HG02943 (cell line): ENCODE results near the gene DNAJB8.

Source experiments
- ATAC-seq: cut with Tn5 transposase; IDR thresholded peaks from one replicate; pipeline ENCODE4 v1.9.1; 2021; ENCODE audit warnings: mild to moderate bottlenecking, low read depth, moderate library complexity; ENCODE audit not compliant: unreplicated experiment

The DNAJB8 gene

DNA sequence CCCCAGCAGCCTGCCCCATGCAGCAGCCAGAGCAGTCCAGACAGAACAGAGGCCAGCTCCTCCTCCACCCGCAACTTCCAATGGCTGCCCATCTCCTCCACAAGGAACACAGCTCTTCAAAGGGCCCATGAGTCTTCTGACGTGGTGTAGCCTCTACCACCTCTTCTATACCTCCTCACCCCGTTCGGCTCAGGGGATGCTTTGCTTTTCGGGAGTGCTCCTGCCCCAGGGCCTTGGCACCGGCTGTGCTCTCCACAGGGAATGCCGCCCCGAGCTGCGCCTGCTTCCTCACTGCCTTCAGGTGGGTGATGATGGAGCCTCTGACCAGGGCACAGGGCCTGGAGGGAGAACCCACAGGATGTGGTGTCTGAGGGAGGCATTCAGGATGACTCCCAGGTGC, 14.6 kb downstream of the DNAJB8 start:
- ATAC-seq: no peak

DNA sequence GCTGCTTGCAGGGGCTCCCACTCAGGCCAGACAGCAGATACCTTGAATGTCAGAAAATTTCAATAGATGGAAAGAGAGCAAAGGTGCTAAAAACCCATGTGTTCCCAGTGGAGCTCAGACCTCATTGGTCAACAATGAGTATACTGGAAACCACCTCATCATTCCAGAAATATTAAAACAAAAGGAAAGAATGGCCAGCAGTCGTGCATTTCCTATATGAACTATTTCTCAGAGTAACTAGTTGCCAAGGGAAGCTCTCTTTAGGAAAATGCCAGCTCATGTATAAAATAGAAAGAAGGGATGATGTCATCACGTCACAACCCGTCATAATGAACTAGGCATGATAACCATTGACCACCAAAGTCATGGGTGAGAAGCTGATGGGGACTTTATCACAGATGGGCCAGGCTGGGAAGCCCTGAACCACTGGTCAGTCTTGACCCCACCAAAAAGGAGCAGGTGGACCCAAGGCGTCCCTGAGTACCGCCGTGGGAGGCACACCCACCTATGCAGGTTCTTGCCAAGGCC, 17.5 kb downstream of the DNAJB8 start:
- ATAC-seq: no peak

- no peak for ATAC-seq
Observed at GRCh38 chr3:128448491-128448890, 18.2 kb downstream of the DNAJB8 start.

- no peak for ATAC-seq
Observed at GRCh38 chr3:128447561-128448013, 19.1 kb downstream of the DNAJB8 start.

DNA sequence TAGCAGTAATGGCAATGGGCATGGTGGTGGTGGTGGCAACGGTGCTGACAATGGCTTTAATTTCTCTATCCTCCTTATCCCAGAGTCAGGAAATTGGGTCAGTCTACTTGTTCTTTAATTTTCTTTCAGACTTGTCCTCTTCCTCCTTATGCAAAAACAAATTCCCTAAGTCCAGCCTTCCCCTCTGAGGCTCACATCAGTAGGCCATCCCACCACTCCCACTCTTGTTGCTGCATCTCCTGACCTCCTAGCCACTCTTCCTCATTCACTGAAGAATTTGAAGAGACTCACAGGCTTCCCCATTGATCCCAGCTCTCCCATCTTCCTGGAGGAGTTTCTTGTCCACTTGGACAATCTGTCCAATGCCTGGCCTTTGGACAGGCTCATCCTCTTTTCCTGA, 19.9 kb downstream of the DNAJB8 start:
- no peak for ATAC-seq

- no peak for ATAC-seq
Observed at GRCh38 chr3:128445357-128445756, 21.3 kb downstream of the DNAJB8 start.

DNA sequence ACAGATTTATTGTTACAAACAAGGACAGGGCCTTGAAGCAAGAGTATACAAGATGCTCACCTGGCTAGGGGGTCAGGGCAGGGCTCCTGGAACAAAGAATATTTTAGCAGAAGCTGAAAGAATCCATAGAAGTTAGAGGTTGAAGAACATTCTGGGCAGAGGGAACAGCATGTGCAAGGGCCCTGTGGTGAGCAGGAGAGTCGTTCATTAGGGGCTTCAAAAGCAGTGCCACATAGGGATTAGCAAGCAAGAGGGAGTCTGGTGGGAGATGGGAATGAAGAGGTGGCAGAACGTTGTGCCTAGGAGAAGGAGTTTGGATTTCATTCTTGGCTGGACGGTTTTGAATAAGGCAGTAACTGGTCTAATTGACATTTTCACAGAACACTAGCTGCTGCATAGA, 22.9 kb downstream of the DNAJB8 start:
- ATAC-seq: no peak

DNA sequence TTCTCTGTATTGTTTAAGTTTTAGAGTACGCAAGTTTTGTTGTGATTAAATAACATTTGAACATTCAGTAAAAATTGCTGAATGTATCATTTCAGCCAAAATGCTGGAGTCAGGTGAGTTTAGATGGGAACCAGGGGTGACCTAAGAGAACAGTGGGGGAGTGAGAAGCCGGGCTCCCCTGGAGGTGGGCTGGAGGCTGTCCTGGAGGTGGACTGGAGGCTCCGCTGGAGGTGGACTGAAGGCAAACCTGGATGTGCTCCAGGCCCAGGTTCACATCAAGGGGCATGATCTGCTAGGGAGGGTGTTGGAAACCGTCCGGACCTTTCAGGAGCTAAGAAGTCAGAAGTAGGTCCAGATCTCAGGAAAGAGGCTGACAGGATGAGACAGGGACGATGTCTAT, 23.7 kb downstream of the DNAJB8 start:
- no peak for ATAC-seq

GRCh38 chr3:128442070-128442469, 24.6 kb downstream of the DNAJB8 start:
- no peak for ATAC-seq

- no peak for ATAC-seq
Observed at GRCh38 chr3:128439226-128439625, 27.5 kb downstream of the DNAJB8 start.

GRCh38 chr3:128438488-128439072, 28.1 kb downstream of the DNAJB8 start:
- ATAC-seq: no peak

- no peak for ATAC-seq
Observed at GRCh38 chr3:128436214-128436613, 30.5 kb downstream of the DNAJB8 start.

- no peak for ATAC-seq
Observed at GRCh38 chr3:128435561-128435960, 31.1 kb downstream of the DNAJB8 start.

- no peak for ATAC-seq
Observed at GRCh38 chr3:128435058-128435457, 31.6 kb downstream of the DNAJB8 start.

- no peak for ATAC-seq
Observed at GRCh38 chr3:128434524-128434923, 32.2 kb downstream of the DNAJB8 start.

DNA sequence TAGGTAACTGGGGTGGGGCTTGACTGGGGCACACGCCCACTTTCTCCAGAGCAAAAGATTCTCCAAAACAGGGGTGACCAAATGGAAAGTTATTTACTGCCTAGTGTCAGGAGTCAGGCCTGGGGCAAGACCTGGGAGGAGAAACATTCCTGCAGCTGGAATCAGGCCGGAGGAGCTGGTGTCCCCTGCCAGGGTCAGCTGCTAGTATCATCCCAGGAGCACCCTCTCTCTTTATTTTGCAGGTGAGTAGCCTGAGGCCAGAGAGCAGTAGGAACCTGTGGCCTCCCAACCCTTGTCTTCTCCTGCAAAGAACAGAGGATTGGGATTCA, 32.9 kb downstream of the DNAJB8 start:
- no peak for ATAC-seq

DNA sequence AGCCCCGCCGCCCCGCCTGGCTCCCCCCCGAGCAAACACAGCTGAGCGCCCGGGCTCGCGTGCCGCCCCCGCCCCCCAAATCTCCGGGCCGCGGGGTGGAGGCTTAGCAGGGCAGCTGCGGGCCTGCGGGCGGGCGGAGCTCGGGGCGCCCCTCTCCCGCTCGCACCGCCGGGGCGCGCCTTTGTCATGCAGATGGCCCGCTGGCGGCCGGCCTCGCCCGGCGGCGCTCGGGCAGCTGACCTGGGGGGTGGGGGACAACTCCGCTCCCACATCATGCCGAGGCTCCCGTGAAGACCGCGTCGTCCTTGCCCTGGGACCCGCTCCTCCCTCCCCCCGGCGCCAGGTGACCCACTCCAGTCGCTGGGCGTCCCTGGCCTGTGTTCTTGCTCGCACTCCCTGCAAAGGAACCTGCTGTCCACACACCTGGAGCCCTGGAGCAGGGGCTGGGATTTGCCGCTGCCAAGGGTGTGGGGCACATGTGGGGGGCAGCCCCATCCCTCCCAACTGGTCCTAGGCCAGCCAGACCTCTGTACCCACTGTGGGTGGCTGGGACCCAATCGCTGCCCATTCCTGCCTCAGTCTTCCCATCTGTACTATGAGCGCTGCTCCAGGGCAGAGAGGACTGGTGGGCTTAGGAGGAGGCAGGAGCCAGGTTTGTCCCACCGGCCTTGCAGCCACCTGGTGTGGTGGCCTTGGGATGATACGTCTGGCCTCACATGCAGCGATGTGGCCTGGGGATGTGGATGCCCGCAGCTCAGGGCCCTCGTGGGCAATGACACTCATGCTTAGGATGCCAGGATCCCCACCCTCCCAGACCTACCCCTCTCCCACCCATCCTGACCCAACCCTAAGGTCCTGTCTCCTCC, 33.5 kb downstream of the DNAJB8 start:
- ATAC-seq: no peak

DNA sequence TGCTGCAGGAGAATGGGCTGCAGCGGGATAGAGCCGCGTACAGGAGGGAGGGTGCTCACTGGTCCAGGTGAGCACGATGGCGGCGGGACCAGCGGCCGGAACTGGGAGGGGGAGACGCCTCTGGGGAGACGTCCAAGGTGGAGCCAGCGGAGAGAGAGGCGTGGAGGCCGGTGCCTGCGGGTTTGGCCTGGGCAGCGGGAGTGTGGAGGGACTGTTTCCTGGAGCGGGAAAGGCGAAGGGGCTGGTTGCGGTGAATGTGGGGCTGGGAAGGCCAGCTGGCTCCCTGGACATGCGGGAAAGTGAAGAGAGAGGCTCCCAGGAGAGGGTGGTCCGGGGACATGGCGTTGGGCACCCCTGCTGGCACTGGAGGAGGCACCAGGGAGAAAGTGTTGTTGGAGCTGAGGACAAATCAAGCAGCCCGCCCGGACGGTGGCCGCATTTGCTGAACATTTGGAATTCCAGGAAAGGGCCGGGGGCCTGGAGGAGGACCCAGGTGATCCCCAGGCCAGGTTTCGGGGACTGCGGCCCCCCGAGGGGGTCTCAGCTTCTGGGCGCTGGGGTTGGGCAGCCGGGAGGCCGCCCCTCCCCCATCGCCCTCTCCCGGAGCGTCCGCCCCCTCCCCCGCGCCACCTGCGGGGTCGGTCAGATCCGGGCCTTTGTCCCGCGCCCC, 34.3 kb downstream of the DNAJB8 start:
- no peak for ATAC-seq

- no peak for ATAC-seq
Observed at GRCh38 chr3:128431803-128432300, 34.8 kb downstream of the DNAJB8 start.

GRCh38 chr3:128430731-128431130, 36.0 kb downstream of the DNAJB8 start:
- ATAC-seq: no peak

GRCh38 chr3:128430301-128430700, 36.4 kb downstream of the DNAJB8 start:
- no peak for ATAC-seq
